SU-DHL-6 (cell line): ENCODE results near the gene FAM24A.
"Not testable (repeated sequence)": the region's sequence is repeated elsewhere in the genome, so short reads cannot be mapped to it uniquely, and the experiment has no call there.

ENCODE experiments used
- H2AFZ ChIP-seq: fragments of 200-600 bp; sonication (generic); 2 replicates; pipeline ENCODE4 v1.6.1; 2014; ENCODE audit warnings: low read depth, mild to moderate bottlenecking, moderate library complexity, mixed read lengths, antibody characterized with exemption, low read length; ENCODE audit not compliant: severe bottlenecking
- H3F3A ChIP-seq: fragments of 200-600 bp; shearing (Covaris generic); 2 replicates; pipeline ENCODE4 v1.6.0; 2016; ENCODE audit warnings: antibody characterized with exemption, mild to moderate bottlenecking; ENCODE audit not compliant: insufficient read depth
- H3K27ac ChIP-seq: fragments of 200-600 bp; sonication (generic); 2 replicates; pipeline ENCODE4 v1.5.1; 2016; ENCODE audit warnings: low read depth, mild to moderate bottlenecking, low read length, moderate library complexity, mixed read lengths
- H3K27me3 ChIP-seq: fragments of 200-600 bp; sonication (generic), shearing (Covaris generic); 2 replicates; pipeline ENCODE4 v1.6.0; 2014; ENCODE audit warnings: mild to moderate bottlenecking, low read length
- H3K36me3 ChIP-seq: fragments of 200-600 bp; sonication (generic); 2 replicates; pipeline ENCODE4 v1.6.1; 2014; ENCODE audit warnings: mild to moderate bottlenecking, low read length, mixed read lengths
- H3K4me2 ChIP-seq: fragments of 300-600, 200-600 bp; shearing (Covaris generic), sonication (generic); 2 replicates; pipeline ENCODE4 v1.6.0; 2014; ENCODE audit warnings: low read length, low read depth, mild to moderate bottlenecking; ENCODE audit not compliant: poor library complexity, severe bottlenecking
- H3K4me3 ChIP-seq: fragments of 200-600 bp; sonication (generic); 2 replicates; pipeline ENCODE4 v1.5.1; 2014; ENCODE audit warnings: antibody characterized with exemption, low read length, mild to moderate bottlenecking, mixed read lengths; ENCODE audit not compliant: insufficient read depth, poor library complexity, severe bottlenecking
- H3K79me2 ChIP-seq: fragments of 200-600 bp; sonication (generic); 2 replicates; pipeline ENCODE4 v1.6.1; 2014; ENCODE audit warnings: mild to moderate bottlenecking, low read length, moderate library complexity; ENCODE audit not compliant: insufficient read depth
- H3K9ac ChIP-seq: fragments of 200-600 bp; sonication (generic); 2 replicates; pipeline ENCODE4 v1.7.0; 2014; ENCODE audit warnings: mild to moderate bottlenecking, low read length
- H3K9me2 ChIP-seq: fragments of 200-600 bp; sonication (generic); replicated peaks from 2 replicates; pipeline ENCODE4 v1.6.1; 2014; ENCODE audit warnings: low read length; ENCODE audit not compliant: insufficient read depth
- H3K9me3 ChIP-seq: fragments of 200-600 bp; sonication (generic); 2 replicates; pipeline ENCODE4 v1.6.1; 2014; ENCODE audit warnings: low read length, mixed read lengths; ENCODE audit not compliant: insufficient read depth
- H4K20me1 ChIP-seq: fragments of 200-600 bp; sonication (generic); 2 replicates; pipeline ENCODE4 v1.6.1; 2014; ENCODE audit warnings: low read depth, mild to moderate bottlenecking, antibody characterized with exemption, low read length, moderate library complexity, mixed read lengths
- EZH2phosphoT487 ChIP-seq: fragments of 200-600 bp; sonication (generic), shearing (Covaris generic); conservative IDR thresholded peaks from 2 replicates; pipeline ENCODE4 v1.6.1; 2018; ENCODE audit warnings: mild to moderate bottlenecking, antibody characterized with exemption, low read length, moderate library complexity, mixed read lengths
- TF ChIP-seq, protein P1 (sequence below): fragments of 200-600 bp; sonication (generic); IDR thresholded peaks from one replicate; pipeline ENCODE4 v1.5.1; 2017; ENCODE audit warnings: antibody characterized with exemption, mild to moderate bottlenecking, low read length, moderate library complexity; ENCODE audit not compliant: insufficient read depth, poor library complexity, severe bottlenecking

Gene FAM24A

DNA sequence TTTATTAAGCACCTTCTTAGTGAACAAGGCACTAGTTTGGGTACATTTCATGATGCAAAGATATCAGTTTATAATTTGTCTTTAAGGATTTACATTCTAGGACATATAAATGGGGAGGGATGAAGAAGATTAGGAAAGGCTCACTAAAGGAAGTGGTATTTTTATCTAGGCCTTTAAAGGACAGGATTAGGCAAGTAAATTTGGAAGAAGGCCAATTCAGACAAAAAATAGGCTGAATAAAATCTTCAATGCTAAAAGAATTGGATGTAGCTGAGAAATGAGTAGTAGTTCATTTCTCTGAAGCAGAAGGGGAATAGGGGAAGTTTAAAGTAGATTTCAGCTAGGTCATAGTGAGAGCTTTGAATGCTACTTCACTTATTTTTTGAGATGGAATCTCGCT is 26.2 kb upstream of the FAM24A start:
- H3F3A ChIP-seq, result no peaks in the 10 kb centered on the region; the same call in 1 of the 2 replicates
- no peaks in the 10 kb centered on the region for H4K20me1 ChIP-seq
- H3K79me2 ChIP-seq, result peaks cover 6% of the 10 kb centered on the region
- no peaks in the 10 kb centered on the region for H3K27me3 ChIP-seq
- no peaks in the 10 kb centered on the region for H3K9me2 ChIP-seq
- no peak overlapping the region for H3K9ac ChIP-seq
- H3K4me3 ChIP-seq, result no peak overlapping the region
- peaks cover 25% of the 10 kb centered on the region for H3K36me3 ChIP-seq
- TF ChIP-seq EZH2phosphoT487, result no peak
- TF ChIP-seq, protein P1, sequence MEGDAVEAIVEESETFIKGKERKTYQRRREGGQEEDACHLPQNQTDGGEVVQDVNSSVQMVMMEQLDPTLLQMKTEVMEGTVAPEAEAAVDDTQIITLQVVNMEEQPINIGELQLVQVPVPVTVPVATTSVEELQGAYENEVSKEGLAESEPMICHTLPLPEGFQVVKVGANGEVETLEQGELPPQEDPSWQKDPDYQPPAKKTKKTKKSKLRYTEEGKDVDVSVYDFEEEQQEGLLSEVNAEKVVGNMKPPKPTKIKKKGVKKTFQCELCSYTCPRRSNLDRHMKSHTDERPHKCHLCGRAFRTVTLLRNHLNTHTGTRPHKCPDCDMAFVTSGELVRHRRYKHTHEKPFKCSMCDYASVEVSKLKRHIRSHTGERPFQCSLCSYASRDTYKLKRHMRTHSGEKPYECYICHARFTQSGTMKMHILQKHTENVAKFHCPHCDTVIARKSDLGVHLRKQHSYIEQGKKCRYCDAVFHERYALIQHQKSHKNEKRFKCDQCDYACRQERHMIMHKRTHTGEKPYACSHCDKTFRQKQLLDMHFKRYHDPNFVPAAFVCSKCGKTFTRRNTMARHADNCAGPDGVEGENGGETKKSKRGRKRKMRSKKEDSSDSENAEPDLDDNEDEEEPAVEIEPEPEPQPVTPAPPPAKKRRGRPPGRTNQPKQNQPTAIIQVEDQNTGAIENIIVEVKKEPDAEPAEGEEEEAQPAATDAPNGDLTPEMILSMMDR, result no peak
- H3K4me2 ChIP-seq, result no peak overlapping the region
- H3K9me3 ChIP-seq, result no peaks in the 10 kb centered on the region
- H3K27ac ChIP-seq, result no peak overlapping the region
- H2AFZ ChIP-seq, result no peak overlapping the region

DNA sequence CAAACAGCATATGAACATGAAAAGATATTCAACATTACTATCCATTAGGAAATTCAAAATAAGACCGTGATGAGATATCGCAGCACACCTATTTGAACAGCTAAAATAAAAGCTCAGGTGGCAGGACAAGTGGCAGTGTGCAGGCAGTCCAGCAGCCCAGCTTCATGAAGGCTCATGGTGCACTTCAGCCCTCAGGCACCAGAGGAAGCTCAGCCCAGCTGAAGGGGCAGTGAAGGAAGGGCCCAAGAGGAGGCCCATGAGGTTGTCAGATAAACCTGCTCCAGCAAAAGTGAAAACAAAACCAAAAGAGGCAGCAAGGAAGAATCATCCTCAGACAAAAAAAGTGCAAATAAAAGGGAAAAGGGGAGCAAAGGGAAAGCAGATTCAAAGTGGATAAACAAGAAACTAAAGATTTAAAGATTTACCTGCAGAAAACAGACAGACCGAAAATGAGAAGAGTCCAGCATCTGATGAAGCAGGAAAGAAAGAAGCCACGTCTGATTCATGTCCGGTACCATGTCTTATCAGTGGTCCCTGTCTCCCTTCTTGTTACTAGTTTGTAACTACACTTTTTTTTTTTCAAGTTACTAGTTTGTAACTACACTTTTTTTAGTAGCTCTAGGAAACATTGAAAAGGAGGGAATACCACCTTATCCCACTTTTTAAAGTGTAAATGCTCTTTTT is 16.0 kb upstream of the FAM24A start:
- H3F3A ChIP-seq, result no peaks in the 10 kb centered on the region
- no peak overlapping the region for H2AFZ ChIP-seq
- no peaks in the 10 kb centered on the region for H3K27me3 ChIP-seq
- no peaks in the 10 kb centered on the region for H3K79me2 ChIP-seq
- no peaks in the 10 kb centered on the region for H3K9me2 ChIP-seq
- H3K4me2 ChIP-seq, result no peak overlapping the region
- no peak for TF ChIP-seq EZH2phosphoT487
- TF ChIP-seq, protein P1, result no peak
- H3K4me3 ChIP-seq, result no peak overlapping the region
- H3K36me3 ChIP-seq, result peaks cover 8% of the 10 kb centered on the region; the same call in 1 of the 2 replicates
- no peaks in the 10 kb centered on the region for H4K20me1 ChIP-seq
- no peaks in the 10 kb centered on the region for H3K9me3 ChIP-seq
- no peak overlapping the region for H3K9ac ChIP-seq
- no peak overlapping the region for H3K27ac ChIP-seq

DNA sequence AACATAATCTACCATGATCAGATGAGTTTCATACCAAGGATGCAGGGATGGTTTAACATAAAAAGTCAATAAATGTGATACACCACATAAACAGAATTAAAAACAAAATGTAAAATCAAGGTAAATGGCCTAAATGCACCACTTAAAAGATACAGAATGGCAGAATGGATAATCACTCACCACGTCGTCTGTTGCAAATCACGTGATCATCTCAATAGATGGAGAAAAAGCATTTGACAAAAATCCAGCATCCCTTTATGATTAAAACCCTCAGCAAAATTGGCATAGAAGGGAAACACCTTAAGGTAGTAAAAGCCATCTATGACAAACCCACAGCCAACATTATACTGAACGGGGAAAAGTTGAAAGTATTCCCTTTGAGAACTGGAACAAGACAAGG is 6.5 kb upstream of the FAM24A start:
- H3K79me2 ChIP-seq, H3K27ac ChIP-seq, H3K27me3 ChIP-seq, H4K20me1 ChIP-seq, H3K9me2 ChIP-seq, H2AFZ ChIP-seq, H3K36me3 ChIP-seq, H3F3A ChIP-seq, H3K4me2 ChIP-seq, H3K9me3 ChIP-seq, H3K9ac ChIP-seq, H3K4me3 ChIP-seq: not testable (repeated sequence)

DNA sequence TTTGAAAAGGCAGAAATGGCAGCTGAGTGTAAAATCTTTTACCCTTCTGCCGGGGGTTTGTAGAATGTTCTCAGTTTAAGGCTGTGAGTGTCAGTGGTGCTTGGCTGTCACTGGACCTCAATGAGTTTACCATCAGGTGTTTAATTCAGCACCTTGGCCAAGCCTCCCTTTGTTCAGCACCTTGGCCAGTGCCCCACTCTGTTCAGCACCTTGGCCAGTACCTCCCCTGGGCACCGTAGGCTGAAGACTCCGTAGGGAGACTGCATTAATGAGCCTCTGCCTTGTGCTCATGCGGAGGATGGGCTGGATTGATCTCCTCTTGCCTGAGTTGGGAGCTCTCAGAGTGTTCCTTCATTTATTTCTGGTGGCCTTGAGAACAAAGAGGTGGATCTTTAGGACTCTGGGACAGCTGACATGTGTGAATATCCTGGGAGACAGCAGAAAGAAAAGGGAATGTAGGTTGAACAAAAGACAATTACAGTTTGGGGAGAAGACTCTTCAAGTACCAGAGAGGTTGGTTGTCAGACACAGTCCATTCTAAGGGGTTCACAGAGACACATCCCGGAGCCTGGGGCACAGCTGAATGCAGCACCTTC is 1.6 kb downstream of the FAM24A start:
- Histone ChIP-seq H4K20me1 (no peaks in the 10 kb centered on the region), H3K4me3 (no peak overlapping the region), H3K79me2 (no peaks in the 10 kb centered on the region), H3K36me3 (no peaks in the 10 kb centered on the region), H2AFZ (no peak overlapping the region), H3K9ac (no peak overlapping the region), H3K27ac (no peak overlapping the region), H3K27me3 (no peaks in the 10 kb centered on the region), H3K9me2 (no peaks in the 10 kb centered on the region), H3K4me2 (no peak overlapping the region), H3F3A (no peaks in the 10 kb centered on the region), H3K9me3 (no peaks in the 10 kb centered on the region)
- TF ChIP-seq EZH2phosphoT487, result no peak
- TF ChIP-seq, protein P1, result no peak
